HG02840 (cell line): ENCODE results near the gene CACNB4.
A peak's percentile ranks its signal among the peaks of the same experiment; 100 is the strongest.
"Not testable (repeated sequence)": the region's sequence is repeated elsewhere in the genome, so short reads cannot be mapped to it uniquely, and the experiment has no call there.

Source experiments
- ATAC-seq: cut with Tn5 transposase; IDR thresholded peaks from one replicate; pipeline ENCODE4 v1.9.1; 2021; ENCODE audit warnings: mild to moderate bottlenecking, moderate library complexity, moderate number of reproducible peaks; ENCODE audit not compliant: unreplicated experiment, low FRiP score

CACNB4 gene

GRCh38 chr2:152025678-152026287 lies 73.1 kb downstream of the CACNB4 start:
- peak; percentile 89 for ATAC-seq

GRCh38 chr2:152024477-152024876 lies 74.4 kb downstream of the CACNB4 start:
- ATAC-seq, result no peak

- ATAC-seq, result no peak
These were observed 76.8 kb downstream of the CACNB4 start for GRCh38 chr2:152022090-152022489.

GRCh38 chr2:152021001-152021400 lies 77.8 kb downstream of the CACNB4 start:
- ATAC-seq, result not testable (repeated sequence)

GRCh38 chr2:152019732-152020131 lies 79.1 kb downstream of the CACNB4 start:
- ATAC-seq, result no peak

- ATAC-seq, result no peak
These were observed 82.4 kb downstream of the CACNB4 start for GRCh38 chr2:152016181-152017120.

- no peak for ATAC-seq
These were observed 83.3 kb downstream of the CACNB4 start for GRCh38 chr2:152015552-152015951.

GRCh38 chr2:152012697-152013096 lies 86.1 kb downstream of the CACNB4 start:
- ATAC-seq, result no peak

- ATAC-seq, result no peak
These were observed 87.1 kb downstream of the CACNB4 start for GRCh38 chr2:152011724-152012123.

GRCh38 chr2:152005607-152006006 lies 93.2 kb downstream of the CACNB4 start:
- ATAC-seq, result no peak

- not testable (repeated sequence) for ATAC-seq
These were observed 95.6 kb downstream of the CACNB4 start for GRCh38 chr2:152003283-152003682.

- peak; percentile 70 for ATAC-seq
These were observed 99.8 kb downstream of the CACNB4 start for GRCh38 chr2:151999053-151999452.

- no peak for ATAC-seq
These were observed 102.4 kb downstream of the CACNB4 start for GRCh38 chr2:151996243-151997003.

- no peak for ATAC-seq
These were observed 103.7 kb downstream of the CACNB4 start for GRCh38 chr2:151995161-151995557.

- not testable (repeated sequence) for ATAC-seq
These were observed 104.7 kb downstream of the CACNB4 start for GRCh38 chr2:151994178-151994577.

GRCh38 chr2:151991010-151991409 lies 107.8 kb downstream of the CACNB4 start:
- no peak for ATAC-seq

- no peak for ATAC-seq
These were observed 109.5 kb downstream of the CACNB4 start for GRCh38 chr2:151989378-151989777.

- no peak for ATAC-seq
These were observed 111.4 kb downstream of the CACNB4 start for GRCh38 chr2:151987484-151987883.

- ATAC-seq, result no peak
These were observed 114.3 kb downstream of the CACNB4 start for GRCh38 chr2:151984424-151985083.

- no peak for ATAC-seq
These were observed 115.6 kb downstream of the CACNB4 start for GRCh38 chr2:151983221-151983620.
